Mononuclear cell (primary cell): ENCODE measurements around the gene PIK3C2G. TPM values are rescaled to one million over a fixed set of nuclear protein-coding genes. Genes with fewer than 3 reads are reported as not detected.

Source experiments
- H3K27me3 ChIP-seq: 2 replicates; pipeline ENCODE4 v1.6.0; 2011; ENCODE audit warnings: low read length, control low read depth; ENCODE audit not compliant: insufficient read depth
- H3K4me1 ChIP-seq: 2 replicates; pipeline ENCODE4 v1.5.1; 2011; ENCODE audit warnings: mild to moderate bottlenecking, low read length, control low read depth; ENCODE audit not compliant: insufficient read depth
- H3K4me3 ChIP-seq: 2 replicates; pipeline ENCODE4 v1.5.1; 2011; ENCODE audit warnings: mild to moderate bottlenecking, low read length, moderate library complexity
- H3K9me3 ChIP-seq: 2 replicates; pipeline ENCODE4 v1.5.1; 2011; ENCODE audit warnings: low read depth, mild to moderate bottlenecking, control low read depth, low read length
- total RNA-seq: library from RNA; depleted of rRNA; stranded (reverse); fragments of >200 nt; gene quantifications from one replicate; pipeline ENCODE4 v1.2.3, GENCODE V29; 2012

The PIK3C2G gene
- total RNA-seq, 1 donor, result not detected

GRCh38 chr12:18259906-18260682 lies 1.2 kb upstream of the PIK3C2G start:
- no peaks in the 10 kb centered on the region for H3K9me3 ChIP-seq
- H3K27me3 ChIP-seq, result no peaks in the 10 kb centered on the region
- no peak overlapping the region for H3K4me3 ChIP-seq
- no peaks in the 10 kb centered on the region for H3K4me1 ChIP-seq

GRCh38 chr12:18261906-18262305 lies 588 bp downstream of the PIK3C2G start:
- H3K4me1 ChIP-seq, result no peaks in the 10 kb centered on the region
- H3K27me3 ChIP-seq, result no peaks in the 10 kb centered on the region
- no peaks in the 10 kb centered on the region for H3K9me3 ChIP-seq
- H3K4me3 ChIP-seq, result no peak overlapping the region

GRCh38 chr12:18262514-18262913 lies 1.2 kb downstream of the PIK3C2G start:
- Histone ChIP-seq H3K4me1 (no peaks in the 10 kb centered on the region), H3K27me3 (no peaks in the 10 kb centered on the region), H3K4me3 (no peak overlapping the region), H3K9me3 (no peaks in the 10 kb centered on the region)

GRCh38 chr12:18264581-18265075 lies 3.3 kb downstream of the PIK3C2G start:
- H3K27me3 ChIP-seq, result no peaks in the 10 kb centered on the region
- no peaks in the 10 kb centered on the region for H3K4me1 ChIP-seq
- no peaks in the 10 kb centered on the region for H3K9me3 ChIP-seq
- H3K4me3 ChIP-seq, result no peak overlapping the region

- no peak overlapping the region for H3K4me3 ChIP-seq
- no peaks in the 10 kb centered on the region for H3K27me3 ChIP-seq
- H3K9me3 ChIP-seq, result no peaks in the 10 kb centered on the region
- no peaks in the 10 kb centered on the region for H3K4me1 ChIP-seq
Measured at GRCh38 chr12:18267427-18268099, 6.2 kb downstream of the PIK3C2G start.

- H3K4me3 ChIP-seq, result no peak overlapping the region
- H3K9me3 ChIP-seq, result no peaks in the 10 kb centered on the region
- H3K27me3 ChIP-seq, result no peaks in the 10 kb centered on the region
Measured at GRCh38 chr12:18270958-18271460, 9.7 kb downstream of the PIK3C2G start.

GRCh38 chr12:18275981-18276380 lies 14.7 kb downstream of the PIK3C2G start:
- no peak overlapping the region for H3K4me3 ChIP-seq
- no peaks in the 10 kb centered on the region for H3K4me1 ChIP-seq
- peaks cover 6% of the 10 kb centered on the region for H3K9me3 ChIP-seq
- no peaks in the 10 kb centered on the region for H3K27me3 ChIP-seq

More at GRCh38 chr12:18270958-18271460, 9.7 kb downstream of the PIK3C2G start:
- H3K4me1 ChIP-seq, result no peaks in the 10 kb centered on the region

GRCh38 chr12:18277196-18277595 lies 15.9 kb downstream of the PIK3C2G start:
- Histone ChIP-seq H3K27me3 (no peaks in the 10 kb centered on the region), H3K9me3 (peaks cover 6% of the 10 kb centered on the region), H3K4me1 (no peaks in the 10 kb centered on the region), H3K4me3 (no peak overlapping the region)

- H3K9me3 ChIP-seq, result peaks cover 6% of the 10 kb centered on the region
- no peaks in the 10 kb centered on the region for H3K27me3 ChIP-seq
- no peaks in the 10 kb centered on the region for H3K4me1 ChIP-seq
- H3K4me3 ChIP-seq, result no peak overlapping the region
Measured at GRCh38 chr12:18280728-18281127, 19.4 kb downstream of the PIK3C2G start.

GRCh38 chr12:18281941-18282340 lies 20.6 kb downstream of the PIK3C2G start:
- no peaks in the 10 kb centered on the region for H3K27me3 ChIP-seq
- H3K4me1 ChIP-seq, result no peaks in the 10 kb centered on the region
- H3K4me3 ChIP-seq, result no peak overlapping the region
- peaks cover 6% of the 10 kb centered on the region for H3K9me3 ChIP-seq

- H3K4me1 ChIP-seq, result no peaks in the 10 kb centered on the region
- no peaks in the 10 kb centered on the region for H3K27me3 ChIP-seq
- no peaks in the 10 kb centered on the region for H3K9me3 ChIP-seq
- H3K4me3 ChIP-seq, result no peak overlapping the region
Measured at GRCh38 chr12:18283831-18284230, 22.5 kb downstream of the PIK3C2G start.

- Histone ChIP-seq H3K27me3 (no peaks in the 10 kb centered on the region), H3K4me1 (no peaks in the 10 kb centered on the region), H3K9me3 (no peaks in the 10 kb centered on the region), H3K4me3 (no peak overlapping the region)
Measured at GRCh38 chr12:18284386-18284785, 23.1 kb downstream of the PIK3C2G start.

- no peaks in the 10 kb centered on the region for H3K4me1 ChIP-seq
- H3K4me3 ChIP-seq, result no peak overlapping the region
- no peaks in the 10 kb centered on the region for H3K27me3 ChIP-seq
- no peaks in the 10 kb centered on the region for H3K9me3 ChIP-seq
Measured at GRCh38 chr12:18285161-18285560, 23.8 kb downstream of the PIK3C2G start.

GRCh38 chr12:18290386-18290785 lies 29.1 kb downstream of the PIK3C2G start:
- Histone ChIP-seq H3K4me3 (no peak overlapping the region), H3K9me3 (peaks cover 4% of the 10 kb centered on the region), H3K4me1 (no peaks in the 10 kb centered on the region), H3K27me3 (no peaks in the 10 kb centered on the region)

- Histone ChIP-seq H3K9me3 (peaks cover 8% of the 10 kb centered on the region), H3K4me1 (no peaks in the 10 kb centered on the region), H3K4me3 (no peak overlapping the region), H3K27me3 (no peaks in the 10 kb centered on the region)
Measured at GRCh38 chr12:18294889-18295288, 33.6 kb downstream of the PIK3C2G start.
